IMR-90 (cell line): ENCODE data around the gene ERBB4.

ENCODE experiments used
- FOS ChIP-seq: fragments of 150-350 bp; IDR thresholded peaks from 2 replicates; pipeline ENCODE4 v1.6.1; 2016; ENCODE audit warnings: low read depth, low read length
- MXI1 ChIP-seq: IDR thresholded peaks from 2 replicates; pipeline ENCODE4 v1.6.1; 2012; ENCODE audit warnings: low read depth, mild to moderate bottlenecking, low read length, moderate library complexity, borderline replicate concordance
- POLR2A ChIP-seq: IDR thresholded peaks from 2 replicates; pipeline ENCODE4 v1.6.1; 2012; ENCODE audit warnings: mild to moderate bottlenecking, low read depth, low read length
- RAD21 ChIP-seq: IDR thresholded peaks from 2 replicates; pipeline ENCODE4 v1.6.1; 2012; ENCODE audit warnings: low read length, improper control_type of control experiment
- SMC3 ChIP-seq: fragments of 150-350 bp; IDR thresholded peaks from 2 replicates; pipeline ENCODE4 v1.6.1; 2016; ENCODE audit warnings: low read depth, mild to moderate bottlenecking, antibody characterized with exemption, low read length, moderate library complexity
- TF ChIP-seq, protein P1 (sequence below): conservative IDR thresholded peaks from 2 replicates; pipeline ENCODE4 v1.5.1; 2012; ENCODE audit warnings: mild to moderate bottlenecking, low read depth, low read length, improper control_type of control experiment
- TF ChIP-seq, protein P2 (sequence below): fragments of 150-350 bp; IDR thresholded peaks from 2 replicates; pipeline ENCODE4 v1.6.1; 2017; ENCODE audit warnings: mild to moderate bottlenecking, antibody characterized with exemption, low read length, low read depth

DNA sequence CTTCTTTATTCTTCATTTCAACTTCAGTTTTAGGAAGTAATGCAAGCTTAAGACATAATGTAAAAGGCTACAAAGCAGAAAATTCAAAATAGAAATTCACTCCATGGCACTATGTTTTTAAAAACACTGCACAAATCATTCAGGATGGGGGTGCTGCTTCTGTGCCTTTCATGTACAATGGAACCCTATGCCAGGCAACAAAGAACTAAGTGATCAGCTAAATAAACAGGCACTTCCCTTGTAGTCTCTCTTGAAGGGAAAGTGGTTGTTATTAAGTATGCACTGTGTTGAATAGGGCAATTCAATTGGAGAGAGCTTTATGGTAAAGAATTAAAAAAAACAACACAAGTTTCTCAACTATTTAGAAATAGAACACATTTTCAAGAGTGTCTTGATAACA, 10.9 kb upstream of the ERBB4 start:
- TF ChIP-seq, protein P1, sequence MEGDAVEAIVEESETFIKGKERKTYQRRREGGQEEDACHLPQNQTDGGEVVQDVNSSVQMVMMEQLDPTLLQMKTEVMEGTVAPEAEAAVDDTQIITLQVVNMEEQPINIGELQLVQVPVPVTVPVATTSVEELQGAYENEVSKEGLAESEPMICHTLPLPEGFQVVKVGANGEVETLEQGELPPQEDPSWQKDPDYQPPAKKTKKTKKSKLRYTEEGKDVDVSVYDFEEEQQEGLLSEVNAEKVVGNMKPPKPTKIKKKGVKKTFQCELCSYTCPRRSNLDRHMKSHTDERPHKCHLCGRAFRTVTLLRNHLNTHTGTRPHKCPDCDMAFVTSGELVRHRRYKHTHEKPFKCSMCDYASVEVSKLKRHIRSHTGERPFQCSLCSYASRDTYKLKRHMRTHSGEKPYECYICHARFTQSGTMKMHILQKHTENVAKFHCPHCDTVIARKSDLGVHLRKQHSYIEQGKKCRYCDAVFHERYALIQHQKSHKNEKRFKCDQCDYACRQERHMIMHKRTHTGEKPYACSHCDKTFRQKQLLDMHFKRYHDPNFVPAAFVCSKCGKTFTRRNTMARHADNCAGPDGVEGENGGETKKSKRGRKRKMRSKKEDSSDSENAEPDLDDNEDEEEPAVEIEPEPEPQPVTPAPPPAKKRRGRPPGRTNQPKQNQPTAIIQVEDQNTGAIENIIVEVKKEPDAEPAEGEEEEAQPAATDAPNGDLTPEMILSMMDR = no peak
- TF ChIP-seq POLR2A = no peak
- no peak for TF ChIP-seq SMC3
- no peak for TF ChIP-seq FOS
- no peak for TF ChIP-seq MXI1
- TF ChIP-seq, protein P2, sequence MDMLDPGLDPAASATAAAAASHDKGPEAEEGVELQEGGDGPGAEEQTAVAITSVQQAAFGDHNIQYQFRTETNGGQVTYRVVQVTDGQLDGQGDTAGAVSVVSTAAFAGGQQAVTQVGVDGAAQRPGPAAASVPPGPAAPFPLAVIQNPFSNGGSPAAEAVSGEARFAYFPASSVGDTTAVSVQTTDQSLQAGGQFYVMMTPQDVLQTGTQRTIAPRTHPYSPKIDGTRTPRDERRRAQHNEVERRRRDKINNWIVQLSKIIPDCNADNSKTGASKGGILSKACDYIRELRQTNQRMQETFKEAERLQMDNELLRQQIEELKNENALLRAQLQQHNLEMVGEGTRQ = no peak
- TF ChIP-seq RAD21 = no peak
